Measurements from ENCODE around the gene EPHX1. TPM values are rescaled to one million over a fixed set of nuclear protein-coding genes. Genes with fewer than 3 reads are reported as not detected.
A peak's percentile ranks its signal among the peaks of the same experiment; 100 is the strongest.

Gene EPHX1
- total and polyA plus RNA-seq, 2 donors (not counting 1 experiment from before 2014, with no cell fraction given) = 0.75 to 4.2 TPM

DNA sequence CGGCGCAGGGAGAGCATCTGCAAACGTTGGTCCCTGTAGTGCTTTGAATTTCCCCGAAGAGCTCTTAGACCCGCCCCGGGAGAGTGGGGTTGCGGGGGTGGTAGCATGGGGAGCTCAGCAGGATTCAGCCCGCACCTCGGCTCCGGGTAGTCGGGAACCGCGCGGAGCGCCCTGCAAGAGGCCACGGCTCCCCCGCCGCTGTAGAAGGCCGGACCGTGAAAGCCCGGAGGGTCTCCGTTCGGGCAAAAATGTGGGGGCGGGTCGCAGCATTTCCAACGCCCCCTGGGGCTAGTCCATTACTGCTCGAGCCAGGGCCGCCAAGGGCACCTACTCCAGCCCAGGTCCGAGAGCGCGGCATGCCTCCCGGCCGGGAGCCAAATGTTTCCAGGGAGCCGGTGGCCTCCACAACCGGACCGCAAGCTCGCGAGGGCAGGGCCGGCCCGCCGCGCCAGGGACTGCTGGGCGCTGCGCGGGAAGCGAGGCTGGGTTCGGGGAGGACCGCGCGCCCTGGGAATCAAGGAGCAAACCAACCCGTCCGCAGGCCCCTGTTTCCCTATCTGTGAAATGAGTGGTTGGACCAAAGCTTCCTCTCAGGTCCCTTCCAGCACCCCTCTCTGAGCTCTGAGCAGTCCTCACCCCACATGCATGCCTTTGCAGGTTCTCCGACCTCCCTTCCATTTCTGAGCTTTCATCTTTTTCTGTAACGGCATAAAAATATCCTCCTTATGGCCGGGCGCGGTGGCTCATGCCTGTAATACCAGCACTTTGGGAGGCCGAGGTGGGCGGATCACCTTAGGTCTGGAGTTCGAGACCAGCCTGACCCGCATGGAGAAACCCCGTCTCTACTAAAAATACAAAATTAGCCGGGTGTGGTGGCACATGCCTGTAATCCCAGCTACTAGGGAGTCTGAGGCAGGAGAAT lies 73.0 kb downstream of the EPHX1 start:
- peak; percentile 19 for ATAC-seq (ENCODE audit: low read depth)
- Mint-ChIP-seq H3K4me1 (peaks cover 41% of the 10 kb centered on the region), H3K27ac (peak overlapping the region; percentile 91), H3K4me3 (peak overlapping the region; percentile 96), H3K9me3 (ENCODE audit: insufficient read depth) (no peaks in the 10 kb centered on the region), H3K27me3 (no peaks in the 10 kb centered on the region)
- H3K36me3 ChIP-seq (replicated peaks in 1 of 2; ENCODE audit: control extremely low read depth in 1 of 2, control insufficient read depth in 1 of 2, extremely low read depth in 1 of 2, insufficient read depth in 2 of 2, low read length in 1 of 2) = peaks cover 0 to 8% of the 10 kb centered on the region in 2 experiments
- peak overlapping the region; percentile 88 for H3K4me2 ChIP-seq (replicated peaks; ENCODE audit: low read depth, low read length, poor library complexity, severe bottlenecking)
- peaks cover 30 to 42% of the 10 kb centered on the region in 2 donors for H3K4me1 ChIP-seq (ENCODE audit: control insufficient read depth in 2 of 2, insufficient read depth in 2 of 2, low read length in 2 of 2)
- H3K27me3 ChIP-seq (replicated peaks in 1 of 4; ENCODE audit: control extremely low read depth in 1 of 4, control insufficient read depth in 3 of 4, insufficient read depth in 4 of 4, low read length in 3 of 4) = no peaks in the 10 kb centered on the region
- peak; percentile 46 for DNase-seq
- ChIA-PET POLR2A (interaction anchor here (0.7 to 3.3 kb wide), 12 partner anchors 10 to 228 kb away, joined by 4 to 38 read pairs (median 6); partner anchors contain the start of genes PYCR2, SDE2 and SRP9), CTCF (interaction anchor here (0.6 to 5.7 kb wide), 21 partner anchors 8 to 415 kb away, joined by 3 to 59 read pairs (median 5); partner anchors contain the start of genes PYCR2 and SRP9)
- peaks cover 27% of the 10 kb centered on the region for H4K20me1 ChIP-seq (ENCODE audit: control insufficient read depth, insufficient read depth, low read length, poor library complexity, severe bottlenecking)
- intact Hi-C loops (cut with micrococcal nuclease) = loop anchor here (1.0 to 5.0 kb wide), 5 partner anchors 14 to 106 kb away; partner anchors contain the start of genes PYCR2 and SRP9
- peak overlapping the region; percentile 89 for H2AFZ ChIP-seq (ENCODE audit: insufficient read depth, low read depth, low read length, poor library complexity, severe bottlenecking)
- H3K4me3 ChIP-seq (ENCODE audit: control extremely low read depth in 1 of 5, extremely low read depth in 1 of 5, insufficient read depth in 1 of 5, low read depth in 2 of 5, low read length in 4 of 5) = peak overlapping the region; percentile 48 to 99 (median 96)
- H3K9ac ChIP-seq (ENCODE audit: low read length) = peak overlapping the region; percentile 88
- H3K27ac ChIP-seq (ENCODE audit: low read length in 2 of 2) = peak overlapping the region; percentile 46 to 53
- no peaks in the 10 kb centered on the region for H3K9me3 ChIP-seq (ENCODE audit: control extremely low read depth in 1 of 3, control insufficient read depth in 2 of 3, insufficient read depth in 1 of 3, low read length in 2 of 3)
- peaks cover 56% of the 10 kb centered on the region for H3K79me2 ChIP-seq (ENCODE audit: control insufficient read depth, insufficient read depth, low read length)
- WGBS (ENCODE audit: insufficient coverage) = 3% methylated on average over 61 of the region's 63 CpGs
- TF ChIP-seq, protein P1, sequence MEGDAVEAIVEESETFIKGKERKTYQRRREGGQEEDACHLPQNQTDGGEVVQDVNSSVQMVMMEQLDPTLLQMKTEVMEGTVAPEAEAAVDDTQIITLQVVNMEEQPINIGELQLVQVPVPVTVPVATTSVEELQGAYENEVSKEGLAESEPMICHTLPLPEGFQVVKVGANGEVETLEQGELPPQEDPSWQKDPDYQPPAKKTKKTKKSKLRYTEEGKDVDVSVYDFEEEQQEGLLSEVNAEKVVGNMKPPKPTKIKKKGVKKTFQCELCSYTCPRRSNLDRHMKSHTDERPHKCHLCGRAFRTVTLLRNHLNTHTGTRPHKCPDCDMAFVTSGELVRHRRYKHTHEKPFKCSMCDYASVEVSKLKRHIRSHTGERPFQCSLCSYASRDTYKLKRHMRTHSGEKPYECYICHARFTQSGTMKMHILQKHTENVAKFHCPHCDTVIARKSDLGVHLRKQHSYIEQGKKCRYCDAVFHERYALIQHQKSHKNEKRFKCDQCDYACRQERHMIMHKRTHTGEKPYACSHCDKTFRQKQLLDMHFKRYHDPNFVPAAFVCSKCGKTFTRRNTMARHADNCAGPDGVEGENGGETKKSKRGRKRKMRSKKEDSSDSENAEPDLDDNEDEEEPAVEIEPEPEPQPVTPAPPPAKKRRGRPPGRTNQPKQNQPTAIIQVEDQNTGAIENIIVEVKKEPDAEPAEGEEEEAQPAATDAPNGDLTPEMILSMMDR (IDR thresholded peaks at IDR 0.05) = peak; percentile 3
- no peak for TF ChIP-seq EZH2 (IDR thresholded peaks at IDR 0.05; ENCODE audit: borderline replicate concordance, insufficient read depth, low read depth, low read length, poor library complexity, severe bottlenecking)
